Non-pigmented ciliary epithelial cell (primary cell): ENCODE measurements around the gene ANKS1B.
"Not testable (repeated sequence)": the region's sequence is repeated elsewhere in the genome, so short reads cannot be mapped to it uniquely, and the experiment has no call there.

Experiments
- DNase-seq: peaks from one replicate; pipeline ENCODE4 v3.0.0-alpha.2; 2010; ENCODE audit warnings: low read depth

The ANKS1B gene

DNA sequence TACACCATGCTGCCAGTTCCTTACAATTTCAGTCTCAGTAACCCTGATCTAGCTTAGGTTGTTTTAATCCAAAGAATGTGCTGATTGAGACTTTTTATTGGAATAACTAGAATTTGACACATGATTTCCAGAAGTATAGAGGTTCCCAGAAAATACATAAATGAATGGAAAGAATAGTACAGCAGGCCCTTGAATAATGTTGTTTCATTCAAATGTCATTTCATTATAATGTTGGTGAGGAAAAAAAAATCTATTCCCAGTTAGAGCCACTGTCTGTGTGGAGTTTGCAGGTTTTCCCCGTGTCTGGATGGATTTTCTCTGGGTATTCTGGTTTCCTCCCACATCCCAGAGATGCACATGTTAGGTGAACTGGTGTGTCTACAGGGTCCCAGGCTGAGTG, 610.7 kb downstream of the ANKS1B start:
- no peak for DNase-seq

DNA sequence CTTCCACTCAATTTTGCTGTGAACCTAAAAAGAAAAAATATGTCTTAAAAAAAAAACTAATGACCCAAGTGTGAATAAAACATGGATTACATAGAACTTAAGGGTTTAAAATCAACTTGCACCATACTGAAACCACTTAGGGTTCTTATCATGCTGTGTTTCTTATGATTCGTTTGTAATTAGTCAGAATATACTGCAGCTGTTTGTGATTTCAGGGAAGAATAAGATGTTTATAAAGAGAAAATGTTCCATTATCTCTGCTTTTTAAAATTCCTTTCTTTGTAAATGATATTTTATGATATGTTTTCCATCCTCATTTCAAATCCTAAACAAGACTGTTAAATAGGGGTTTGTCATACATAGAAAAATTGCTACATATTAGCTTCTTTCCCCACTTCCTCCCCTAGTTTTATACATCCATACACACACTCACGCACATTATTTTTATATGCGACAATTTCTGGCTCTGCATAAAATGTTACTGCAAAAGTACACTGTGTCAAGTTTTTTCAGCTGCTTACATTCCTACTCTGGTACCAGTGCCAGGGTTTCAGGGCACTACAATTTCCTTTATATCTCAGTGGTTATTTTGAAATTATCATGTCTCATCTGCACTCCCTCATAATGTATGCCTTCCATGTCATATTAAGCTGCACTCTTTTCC, 612.3 kb downstream of the ANKS1B start:
- DNase-seq = no peak

DNA sequence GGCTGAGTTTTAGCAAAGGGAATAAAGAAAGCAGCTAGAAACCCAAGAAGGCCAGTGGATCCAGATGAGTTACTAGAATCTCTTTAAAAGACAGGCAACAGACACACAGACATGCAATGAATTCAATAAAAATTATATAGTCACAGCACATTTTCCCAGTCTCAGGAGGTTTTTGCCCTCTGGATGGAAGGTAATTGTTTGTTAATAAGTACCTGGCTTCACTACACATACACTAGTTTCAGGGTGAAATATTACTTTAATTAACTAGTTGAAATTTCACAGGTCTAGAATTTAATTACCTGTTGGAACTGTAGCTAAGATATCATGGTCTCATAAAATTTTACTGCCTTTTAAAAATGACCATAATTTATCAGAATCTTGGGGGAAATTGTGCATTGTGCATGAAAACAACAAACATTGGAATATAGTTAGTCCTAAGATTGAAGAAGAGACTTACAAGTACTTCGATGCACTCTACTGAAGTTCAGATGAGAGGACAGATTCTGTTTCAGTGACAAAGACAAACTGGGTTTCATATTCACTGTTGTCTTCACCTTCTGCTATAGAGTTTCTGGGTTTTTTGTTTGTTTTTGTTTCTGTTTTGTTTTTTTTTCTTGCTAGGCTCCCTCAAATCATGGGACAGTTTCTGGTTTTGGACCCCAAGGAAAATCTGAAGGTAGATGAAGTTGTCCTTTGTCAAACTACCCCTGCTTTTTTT, 614.2 kb downstream of the ANKS1B start:
- no peak for DNase-seq

DNA sequence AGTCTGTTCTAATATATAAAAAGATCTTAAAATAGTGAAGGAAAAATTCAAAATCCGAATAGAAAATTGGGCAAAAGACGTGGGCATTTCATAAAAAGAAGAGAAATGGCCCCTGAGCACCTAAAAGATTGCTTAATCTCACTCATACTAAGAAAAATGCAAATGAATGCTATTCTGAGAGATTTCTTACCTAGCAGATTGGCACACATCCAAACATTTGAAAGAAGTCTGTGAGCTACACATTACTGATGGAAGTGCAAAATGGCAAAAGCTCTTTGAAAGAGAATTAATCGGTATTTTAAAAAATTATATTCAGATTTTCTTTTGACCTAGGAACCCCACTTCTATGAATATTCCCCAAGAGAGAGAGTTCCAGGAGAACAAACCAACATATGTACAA, 617.6 kb downstream of the ANKS1B start:
- no peak for DNase-seq

DNA sequence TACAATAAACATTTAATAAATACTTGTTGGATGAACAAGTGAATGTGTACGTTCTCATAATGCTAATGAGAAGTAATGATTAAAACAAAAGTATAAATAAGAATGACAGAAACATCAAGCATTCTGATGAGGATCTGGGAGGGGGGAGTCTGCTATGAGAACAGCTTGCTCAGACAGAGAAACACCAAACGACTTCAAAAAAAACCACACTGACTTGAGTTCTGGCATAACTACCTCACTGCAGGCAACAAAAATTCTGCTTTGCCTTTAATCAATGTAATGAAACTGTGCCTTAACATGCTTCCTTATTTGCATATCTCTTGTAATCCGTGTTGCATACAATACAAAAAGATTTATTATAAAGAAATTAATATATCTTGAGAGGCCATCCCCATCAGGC, 632.5 kb downstream of the ANKS1B start:
- no peak for DNase-seq

DNA sequence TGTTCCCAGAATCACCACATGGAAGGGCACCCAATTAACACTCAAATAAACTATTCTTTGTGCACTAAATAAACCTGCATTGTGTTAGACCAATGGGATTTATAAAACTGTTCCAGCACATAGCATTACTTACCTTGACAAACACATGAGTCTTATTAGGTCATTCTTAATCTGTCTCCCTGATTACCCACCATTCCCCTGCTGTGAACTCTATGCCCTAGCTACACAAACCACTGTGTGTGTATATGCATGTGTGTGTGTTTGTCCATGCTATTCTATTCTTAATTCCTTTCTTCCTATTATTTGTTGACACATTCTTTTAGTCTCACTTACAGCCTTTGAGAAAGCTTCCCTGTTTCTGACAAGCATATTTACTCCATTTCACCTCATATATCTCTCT, 640.8 kb downstream of the ANKS1B start:
- DNase-seq = no peak

DNA sequence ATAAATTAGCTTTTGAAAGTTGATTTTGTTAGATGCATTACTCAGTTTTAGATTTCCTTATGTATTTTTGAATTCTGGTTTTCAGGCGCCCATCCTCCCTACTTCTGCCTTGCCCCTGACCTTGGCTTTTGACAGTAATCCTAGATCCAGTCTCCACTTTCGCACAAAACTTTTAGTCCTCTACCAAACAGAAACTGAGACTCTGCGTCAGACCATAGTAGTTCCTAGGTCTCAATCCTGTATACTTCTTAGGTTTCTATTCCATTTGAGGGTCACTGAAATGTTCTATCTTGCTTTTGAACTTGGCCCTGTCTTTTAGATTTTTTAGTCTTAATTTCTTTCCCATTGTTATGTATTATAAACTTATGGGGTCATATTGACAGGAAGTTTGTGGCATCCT, 645.1 kb downstream of the ANKS1B start:
- no peak for DNase-seq

DNA sequence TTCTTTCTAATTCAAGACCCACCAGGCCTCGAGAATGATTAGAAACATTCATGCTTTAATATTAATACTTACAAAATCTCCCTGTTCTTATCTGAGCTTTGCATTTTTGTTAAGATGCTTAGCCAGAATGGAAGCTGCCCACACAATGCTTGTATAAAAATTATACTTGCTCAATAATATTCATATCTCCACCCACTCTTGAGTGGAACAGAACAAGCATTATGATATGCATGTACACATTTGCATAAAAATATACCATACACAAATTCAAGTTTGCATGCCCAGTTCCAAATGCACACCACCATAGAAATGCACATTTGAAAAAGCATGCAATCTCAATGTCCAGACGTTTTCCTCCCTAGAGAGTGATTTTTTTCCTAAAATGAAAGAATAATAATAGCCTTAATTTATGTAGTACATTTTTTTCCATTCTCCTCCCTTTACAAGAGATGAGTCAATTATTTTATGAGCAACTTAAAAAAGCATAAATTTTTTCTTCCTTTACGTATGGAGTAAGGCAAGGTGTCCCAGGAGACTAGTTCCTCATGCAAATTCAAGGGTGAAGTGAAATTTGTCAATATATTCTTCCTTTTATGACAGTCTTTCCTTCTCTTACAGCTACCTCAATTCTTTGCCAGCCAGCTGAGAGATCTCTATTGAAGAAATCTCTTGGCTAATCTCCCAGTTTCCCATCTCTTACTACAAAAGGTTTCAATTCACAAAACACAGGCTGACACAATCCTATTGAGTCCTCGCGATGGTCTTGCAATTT, 650.3 kb downstream of the ANKS1B start:
- DNase-seq = no peak

DNA sequence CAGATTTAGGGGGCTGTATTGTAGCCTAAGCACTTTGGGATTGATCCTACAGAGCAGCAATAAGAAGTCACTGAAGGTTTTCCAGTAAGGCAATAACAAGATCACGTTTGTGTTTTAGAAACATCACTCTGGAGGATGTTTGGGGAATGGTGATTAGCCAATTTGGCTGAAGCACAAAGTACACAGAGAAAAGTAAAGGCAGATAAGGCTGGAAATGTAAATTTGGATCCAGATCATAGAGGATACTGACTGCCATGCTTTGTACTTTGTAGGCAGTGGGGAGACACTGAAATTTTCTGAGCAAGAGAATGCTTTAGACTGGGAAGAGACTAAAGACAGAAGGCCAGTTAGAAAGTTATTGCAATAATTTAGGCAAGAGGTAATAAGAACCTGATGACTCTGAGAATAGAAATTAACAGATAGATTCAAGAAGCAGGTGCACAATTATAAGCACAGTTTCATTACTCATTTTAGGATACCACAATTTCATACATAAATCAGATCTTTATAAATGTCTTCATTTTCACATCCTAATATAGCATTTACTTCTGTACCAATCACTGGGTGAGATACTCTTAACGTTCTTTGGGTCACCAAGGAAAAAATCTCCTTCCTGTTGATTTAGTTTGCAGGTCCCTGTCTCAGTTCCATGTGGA, 651.7 kb downstream of the ANKS1B start:
- DNase-seq = no peak

DNA sequence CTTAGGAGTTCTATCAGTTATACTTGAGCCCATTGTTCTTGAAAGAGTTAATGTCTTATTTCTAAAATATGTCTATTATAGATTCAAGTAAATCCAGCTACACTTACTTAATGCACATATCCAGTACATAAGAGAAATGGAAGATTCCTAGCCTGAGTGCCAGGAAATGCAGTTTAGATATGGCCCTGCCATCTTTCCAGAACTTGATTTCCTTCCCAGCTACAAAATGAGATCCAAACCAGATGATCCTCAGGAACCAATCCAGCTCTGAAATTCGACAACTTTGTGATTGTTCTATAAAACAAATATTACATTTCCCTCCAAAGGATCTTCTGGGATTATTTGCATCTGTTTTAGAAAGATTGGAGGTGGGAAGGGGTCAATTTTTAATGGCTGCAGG, 654.5 kb downstream of the ANKS1B start:
- no peak for DNase-seq

DNA sequence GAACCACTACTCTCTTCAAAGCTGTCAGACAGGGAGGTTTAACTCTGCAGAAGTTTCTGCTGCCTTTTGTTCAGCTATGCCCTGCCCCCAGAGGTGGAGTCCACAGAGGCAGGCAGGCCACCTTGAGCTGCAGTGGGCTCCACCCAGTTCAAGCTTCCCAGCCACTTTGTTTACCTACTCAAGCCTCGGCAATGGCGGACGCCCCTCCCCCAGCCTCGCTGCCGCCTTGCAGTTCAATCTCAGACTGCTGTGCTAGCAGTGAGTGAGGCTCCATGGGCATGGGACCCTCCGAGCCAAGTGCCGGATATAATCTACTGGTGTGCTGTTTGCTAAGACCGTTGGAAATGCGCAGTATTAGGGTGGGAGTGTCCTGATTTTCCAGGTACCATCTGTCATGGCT, 663.5 kb downstream of the ANKS1B start:
- DNase-seq = not testable (repeated sequence)

DNA sequence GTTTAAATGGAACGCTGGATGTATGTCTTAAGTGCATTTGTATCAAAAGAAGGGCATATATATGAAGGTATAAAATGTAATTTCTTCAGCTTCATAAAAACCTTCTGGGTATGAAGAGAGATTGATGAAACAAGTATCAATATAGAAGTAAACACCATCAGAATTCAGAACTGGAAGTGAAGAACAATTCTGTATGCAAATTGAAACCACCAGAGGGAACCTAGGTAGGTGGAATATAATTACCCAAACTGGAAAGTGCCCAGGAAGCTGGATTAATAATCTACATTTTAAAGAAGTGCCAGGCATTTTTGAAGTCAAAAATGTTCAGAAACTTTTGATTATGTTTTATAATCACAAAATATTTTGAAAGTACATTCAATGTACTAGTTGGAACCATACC, 673.4 kb downstream of the ANKS1B start:
- DNase-seq = no peak

DNA sequence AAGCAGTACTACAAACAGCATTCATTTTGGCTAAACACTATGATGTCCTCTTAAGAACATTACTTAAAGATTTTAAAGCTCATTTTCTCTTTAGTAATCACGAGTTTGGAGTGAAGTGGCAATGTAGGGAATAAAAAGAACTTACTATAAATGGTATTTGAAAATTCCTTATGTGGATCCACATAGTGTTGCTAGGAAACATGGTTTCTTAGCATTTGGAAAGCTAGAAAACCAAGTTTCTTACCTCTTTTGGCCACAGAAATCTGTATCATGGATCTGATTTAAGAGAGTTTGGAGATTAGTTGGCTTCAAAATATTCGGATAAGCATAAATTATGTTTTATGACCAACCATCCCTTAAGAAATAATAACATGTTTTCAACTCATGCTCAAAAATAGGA, 674.9 kb downstream of the ANKS1B start:
- DNase-seq = no peak

DNA sequence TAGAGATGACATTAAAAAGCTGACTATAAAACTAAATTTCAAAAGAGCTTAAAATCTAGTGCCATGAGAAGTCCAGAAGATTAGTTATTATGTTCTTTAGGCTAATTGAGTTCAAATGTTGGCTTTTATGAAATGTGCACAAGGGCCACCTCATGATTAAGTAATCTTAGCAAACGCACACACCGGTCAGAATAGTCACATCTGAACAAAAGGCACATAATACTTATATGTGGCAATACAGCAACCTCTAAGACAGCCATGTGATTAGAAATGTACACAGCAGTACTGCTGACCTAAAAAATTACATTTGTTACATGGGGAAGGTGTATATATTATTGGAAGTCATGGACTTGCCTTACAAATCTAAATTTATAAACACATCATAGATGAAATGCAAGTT, 681.9 kb downstream of the ANKS1B start:
- no peak for DNase-seq

DNA sequence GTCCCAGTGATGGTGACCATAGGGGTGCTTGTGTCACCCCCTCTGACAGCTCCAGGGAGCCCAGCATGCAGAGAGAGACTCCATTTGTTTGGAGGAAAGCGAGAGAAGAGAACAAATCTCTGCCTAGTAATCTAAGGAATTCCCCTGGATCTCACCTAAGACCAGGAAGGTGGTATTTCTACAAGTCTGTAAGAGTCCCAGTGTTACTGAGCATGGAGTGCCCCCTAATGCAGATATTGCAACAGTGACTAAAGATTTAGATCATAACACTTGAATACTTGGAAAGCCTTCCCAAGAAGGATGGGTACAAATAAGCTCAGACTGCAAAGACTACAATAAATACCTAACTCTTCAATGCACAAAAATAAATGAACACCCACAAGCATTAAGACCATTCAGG, 697.6 kb downstream of the ANKS1B start:
- no peak for DNase-seq

DNA sequence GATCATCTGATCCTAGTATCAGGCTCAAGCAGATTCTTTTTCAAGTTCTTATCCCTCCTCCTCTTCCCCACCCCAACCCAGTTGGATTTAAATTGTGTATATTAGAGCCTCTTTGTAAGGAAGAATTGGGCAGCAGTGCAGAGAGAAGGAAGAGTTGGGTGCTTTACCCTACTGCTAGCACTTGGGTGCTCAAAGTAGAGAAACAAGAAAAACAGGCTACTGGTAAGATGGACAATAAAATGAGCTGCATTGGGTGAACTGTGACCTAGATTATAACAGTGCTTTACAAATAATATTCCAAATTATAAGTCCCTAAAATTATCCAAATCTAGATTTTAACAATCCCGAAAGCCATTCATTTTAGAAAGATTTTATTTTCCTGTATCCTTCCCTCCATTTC, 700.6 kb downstream of the ANKS1B start:
- no peak for DNase-seq

DNA sequence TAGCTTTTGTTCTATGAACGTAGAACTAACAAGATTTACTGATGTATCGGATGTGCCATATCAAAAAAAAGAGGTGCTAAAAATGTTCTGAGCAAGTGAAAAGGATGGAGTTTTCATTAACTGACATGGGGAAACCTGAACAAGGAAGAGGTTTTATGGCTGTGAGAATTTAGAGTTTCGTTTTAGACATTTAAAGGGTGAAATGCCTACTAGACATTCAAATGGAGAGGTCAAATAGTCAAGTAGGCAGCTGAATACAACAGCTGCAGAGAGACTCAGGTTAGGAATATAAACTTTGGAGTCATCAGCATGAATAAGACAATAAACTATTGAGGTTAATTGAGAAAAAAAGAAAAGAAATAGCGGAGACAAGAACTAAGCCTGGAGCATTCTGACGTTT, 702.1 kb downstream of the ANKS1B start:
- DNase-seq = no peak

DNA sequence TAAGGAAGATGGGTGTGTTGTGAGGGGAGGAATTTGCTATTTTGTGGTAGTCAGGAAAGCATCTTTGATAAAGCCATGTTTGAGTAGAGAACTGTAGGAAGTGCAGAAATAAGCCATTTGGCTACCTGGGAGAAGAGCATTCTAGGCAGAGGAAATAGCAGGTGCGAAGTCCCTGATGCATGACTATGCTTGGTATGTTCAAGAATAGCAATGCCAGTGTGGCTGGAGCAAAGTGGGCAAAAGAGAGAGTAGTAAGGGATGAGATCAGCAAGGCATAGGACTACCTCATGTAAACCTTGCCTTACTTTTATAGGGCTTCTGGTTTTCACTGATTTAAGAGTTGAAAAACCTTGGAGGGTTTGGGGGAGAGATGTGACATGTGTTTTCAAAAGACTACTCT, 702.6 kb downstream of the ANKS1B start:
- DNase-seq = no peak

DNA sequence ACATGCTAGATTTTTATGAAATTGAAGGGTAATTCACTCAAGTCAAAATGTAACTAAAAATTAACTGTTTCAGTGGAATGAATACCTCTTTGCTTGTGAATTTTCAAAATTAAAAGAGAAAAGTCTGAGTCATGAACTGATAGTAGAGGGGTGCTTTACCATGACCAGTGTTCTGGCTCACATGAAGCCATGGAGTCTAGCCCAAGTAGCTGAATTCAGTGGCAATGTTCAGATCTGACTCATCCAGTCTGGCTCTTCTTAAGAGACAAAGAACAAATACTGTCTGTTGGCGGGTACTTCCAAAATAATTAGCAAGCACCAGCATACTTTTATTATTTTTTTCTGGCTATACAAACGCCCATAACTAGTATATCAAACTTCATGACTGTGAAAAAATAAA, 703.5 kb downstream of the ANKS1B start:
- no peak for DNase-seq

DNA sequence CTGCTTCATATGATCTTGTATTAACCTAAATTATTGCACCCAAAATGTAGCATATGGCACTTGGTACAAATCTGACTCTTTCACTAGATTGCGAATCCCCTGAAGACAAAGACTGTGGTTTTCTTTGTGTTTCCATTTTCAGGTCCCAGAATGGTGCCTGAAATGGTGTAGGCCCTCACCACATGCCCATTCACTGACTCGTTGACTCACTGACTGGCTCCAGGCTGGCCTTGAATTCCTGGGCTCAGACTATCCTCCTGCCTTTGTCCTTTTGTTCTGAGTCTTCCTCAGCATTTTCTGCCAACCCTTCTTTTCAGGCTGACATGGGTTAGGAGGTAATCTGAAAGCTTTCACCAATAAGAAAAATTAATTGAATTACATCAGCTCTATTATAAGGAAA, 705.8 kb downstream of the ANKS1B start:
- no peak for DNase-seq

DNA sequence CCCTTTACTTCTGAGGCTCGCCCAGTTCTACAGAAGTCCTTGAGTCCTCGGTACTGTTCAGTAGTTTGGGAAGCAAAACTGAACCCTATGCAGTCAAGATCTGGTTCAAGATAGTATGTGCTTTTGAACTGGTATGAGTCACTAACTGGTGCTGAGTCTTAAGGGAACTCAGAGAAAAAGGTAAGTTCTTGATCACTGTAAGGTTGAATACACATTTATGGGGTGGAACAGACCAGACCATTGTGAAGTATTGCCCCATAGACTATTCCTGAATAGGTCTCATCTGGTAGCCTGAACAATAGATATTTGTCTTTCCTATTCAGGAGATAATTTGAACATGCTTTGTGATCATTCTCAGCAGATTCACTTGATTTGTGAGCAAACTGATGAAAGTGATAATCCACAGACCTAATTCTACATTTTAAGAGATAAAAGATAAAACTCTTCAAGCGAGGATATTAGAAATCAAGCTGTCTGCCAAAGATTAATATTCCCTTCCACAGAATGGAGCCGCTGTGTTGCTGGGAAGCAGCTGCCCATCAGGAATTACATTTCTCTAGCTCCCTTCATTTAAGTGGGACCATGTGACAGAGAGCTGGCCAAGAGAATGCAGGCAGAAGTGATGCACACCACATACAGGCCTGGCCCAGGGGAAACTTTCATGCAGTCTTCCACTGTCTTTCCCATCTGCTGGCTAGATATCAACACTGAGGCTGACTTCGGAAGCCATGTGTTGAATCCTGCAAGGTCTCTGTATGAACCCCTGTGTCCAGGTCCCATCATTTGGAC, 707.0 kb downstream of the ANKS1B start:
- DNase-seq = no peak

DNA sequence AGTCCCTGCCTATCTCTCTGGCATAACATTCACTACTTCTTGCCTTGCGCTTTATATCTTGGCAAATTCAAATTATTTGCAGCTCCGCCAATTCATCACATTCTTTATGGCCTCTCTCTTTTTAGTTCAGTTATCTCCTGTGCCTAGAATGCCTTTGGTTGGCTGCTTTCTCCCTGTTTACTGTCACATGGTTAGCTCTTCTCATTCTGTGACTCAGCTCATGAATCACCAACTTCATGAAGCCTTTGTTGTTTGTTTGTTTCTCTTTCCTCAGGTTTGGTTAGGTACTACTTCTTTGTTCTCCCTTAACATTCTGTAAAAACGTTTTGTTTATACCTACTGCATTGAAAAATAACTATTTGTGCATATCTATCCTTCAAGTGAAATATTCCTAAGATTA, 713.7 kb downstream of the ANKS1B start:
- DNase-seq = no peak
